Stimulated activated CD4-positive, alpha-beta T cell treated with anti-CD3 and anti-CD28 coated beads, Interleukin-1b, Interleukin-23, amount 100 ng/mL, for 48 hours (primary cell): ENCODE data around the gene TAF11.
"Not testable (repeated sequence)": the region's sequence is repeated elsewhere in the genome, so short reads cannot be mapped to it uniquely, and the experiment has no call there.

Source experiments
- DNase-seq: peaks from one replicate; pipeline ENCODE4 v3.0.0-alpha.2; 2020

Gene TAF11

GRCh38 chr6:34887753-34888513 lies at the start of gene TAF11:
Gene TAF11, minus strand, starts transcription at chr6:34888042. Its CDS starts 85 bp downstream, at chr6:34887957.
- peak; percentile 91 for DNase-seq

- no peak for DNase-seq
Observed at GRCh38 chr6:34934516-34934915, 46.7 kb upstream of the TAF11 start.

DNA sequence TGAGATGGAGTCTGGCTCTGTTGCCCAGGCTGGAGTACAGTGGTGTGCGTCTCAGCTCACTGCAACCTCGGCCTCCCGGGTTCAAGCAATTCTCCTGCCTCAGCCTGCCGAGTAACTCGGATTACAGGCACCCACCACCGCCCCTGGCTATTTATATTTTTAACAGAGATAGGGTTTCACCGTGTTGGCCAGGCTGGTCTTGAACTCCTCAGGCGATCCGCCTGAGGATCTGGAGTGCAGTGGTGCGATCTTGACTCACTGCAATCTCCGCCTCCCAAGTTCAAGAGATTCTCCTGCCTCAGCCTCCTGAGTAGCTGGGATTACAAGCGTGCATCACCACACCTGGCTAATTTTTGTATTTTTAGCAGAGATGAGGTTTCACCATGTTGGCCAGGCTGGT lies 44.4 kb upstream of the TAF11 start:
- not testable (repeated sequence) for DNase-seq

DNA sequence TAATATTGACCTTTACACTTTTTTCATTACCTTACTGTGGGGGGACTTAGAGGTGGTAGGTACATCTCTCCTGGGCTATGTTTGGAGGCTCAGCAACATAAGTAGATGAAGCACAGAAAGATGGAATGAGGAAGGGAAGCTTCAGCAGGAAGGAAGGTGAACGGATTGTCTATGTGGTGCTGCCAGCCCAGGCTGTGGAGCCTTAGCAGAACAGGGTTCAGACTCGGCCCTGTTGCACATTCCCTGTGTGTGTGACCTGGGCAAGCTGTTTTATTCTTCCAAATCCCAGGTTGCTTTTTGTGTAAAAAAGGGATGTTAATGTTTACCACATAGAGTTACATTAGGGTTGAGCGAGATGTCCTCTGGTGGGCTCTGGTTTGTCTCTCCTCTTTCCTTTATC lies 42.4 kb upstream of the TAF11 start:
- no peak for DNase-seq

DNA sequence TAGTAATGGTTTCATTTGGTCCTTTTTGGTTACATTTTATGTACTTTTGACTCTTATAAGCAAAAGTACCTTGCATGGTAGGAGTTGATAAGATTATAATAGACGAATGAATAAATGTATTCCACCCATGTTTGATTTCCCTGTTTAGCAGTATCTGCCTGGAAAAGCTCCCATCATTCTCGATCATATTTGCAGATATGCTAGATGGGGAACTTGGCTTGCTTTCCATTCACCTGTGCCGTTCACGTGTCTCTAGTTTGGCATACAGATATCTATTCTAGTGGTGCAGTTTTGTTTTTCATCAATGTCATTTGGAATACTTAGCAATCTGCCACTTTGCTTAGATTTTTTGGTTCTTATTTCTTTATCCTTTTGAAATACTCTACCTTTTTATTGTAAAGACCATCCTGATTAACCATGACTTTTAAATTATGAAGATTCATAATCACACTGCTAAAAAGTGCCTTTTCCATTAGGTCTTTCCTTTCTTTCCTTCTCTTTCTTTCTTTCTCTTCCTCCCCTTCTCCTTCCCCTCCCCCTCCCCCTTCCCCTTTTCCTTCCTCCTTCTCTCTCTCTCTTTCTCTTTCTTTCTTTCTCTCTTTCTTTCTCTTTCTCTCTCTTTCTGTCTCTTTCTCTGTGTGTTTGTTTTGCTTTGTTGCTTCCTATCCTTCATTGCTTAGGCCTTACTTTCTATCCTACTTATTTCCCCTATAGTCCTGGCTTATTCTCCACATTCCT lies 41.6 kb upstream of the TAF11 start:
- no peak for DNase-seq

DNA sequence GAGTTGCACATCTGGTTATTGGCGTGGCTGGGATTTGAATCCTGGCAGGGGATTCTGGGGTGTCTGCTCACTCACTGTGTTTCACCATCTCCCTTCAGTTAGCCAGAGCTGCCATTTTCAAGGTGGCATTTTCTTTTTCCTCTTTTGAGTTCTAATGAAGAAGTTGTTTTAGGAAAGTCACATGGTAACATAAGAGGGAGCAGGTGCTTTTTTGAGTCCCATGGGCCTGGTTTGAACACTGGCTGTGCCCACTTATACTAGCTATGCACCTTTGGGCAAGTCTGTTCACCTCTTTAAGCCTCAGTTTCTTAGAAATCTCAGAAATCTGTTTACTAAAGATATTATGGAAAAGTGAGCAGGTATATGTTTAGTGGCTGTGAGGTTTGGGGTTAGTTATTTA lies 40.9 kb upstream of the TAF11 start:
- no peak for DNase-seq

DNA sequence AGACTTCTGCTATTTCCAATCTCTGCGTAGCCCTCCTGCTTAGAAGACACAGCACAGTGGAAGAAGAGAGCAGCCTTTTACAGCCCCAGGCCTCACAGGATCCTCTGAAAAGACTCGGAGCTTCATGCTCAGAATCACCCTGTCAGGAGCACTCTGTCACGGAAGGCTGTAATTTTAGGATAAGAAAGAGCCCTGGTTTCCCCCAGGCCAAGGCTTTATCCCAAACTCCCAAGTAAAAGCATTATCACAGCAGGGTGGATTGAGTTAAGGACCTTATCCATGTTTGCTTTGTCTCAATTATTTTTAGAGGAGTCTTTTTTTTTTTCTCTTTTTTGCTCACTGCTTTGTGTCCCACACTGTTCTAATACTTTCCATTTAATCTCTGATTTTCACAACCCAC lies 40.4 kb upstream of the TAF11 start:
- no peak for DNase-seq

DNA sequence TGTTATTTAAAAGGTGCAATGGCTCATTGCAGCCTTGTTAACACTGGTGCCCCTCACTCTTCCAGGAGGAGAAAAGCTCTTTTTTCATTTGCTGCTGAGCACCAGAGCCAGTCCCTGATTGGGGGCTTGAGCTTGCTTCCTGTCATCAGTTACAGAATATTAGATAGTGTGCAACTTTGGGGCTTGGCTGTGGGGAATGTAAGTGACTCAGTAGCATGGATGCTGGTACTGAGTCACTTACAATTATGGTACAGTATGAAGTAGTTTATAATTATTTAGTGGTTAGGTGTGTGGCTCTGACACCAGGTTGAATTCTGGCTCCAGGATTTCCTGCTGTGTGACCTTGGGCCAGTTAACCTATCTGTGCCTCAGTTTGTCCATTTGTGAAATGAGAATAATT lies 38.8 kb upstream of the TAF11 start:
- DNase-seq: no peak

GRCh38 chr6:34924831-34925625 lies 37.2 kb upstream of the TAF11 start:
- no peak for DNase-seq

DNA sequence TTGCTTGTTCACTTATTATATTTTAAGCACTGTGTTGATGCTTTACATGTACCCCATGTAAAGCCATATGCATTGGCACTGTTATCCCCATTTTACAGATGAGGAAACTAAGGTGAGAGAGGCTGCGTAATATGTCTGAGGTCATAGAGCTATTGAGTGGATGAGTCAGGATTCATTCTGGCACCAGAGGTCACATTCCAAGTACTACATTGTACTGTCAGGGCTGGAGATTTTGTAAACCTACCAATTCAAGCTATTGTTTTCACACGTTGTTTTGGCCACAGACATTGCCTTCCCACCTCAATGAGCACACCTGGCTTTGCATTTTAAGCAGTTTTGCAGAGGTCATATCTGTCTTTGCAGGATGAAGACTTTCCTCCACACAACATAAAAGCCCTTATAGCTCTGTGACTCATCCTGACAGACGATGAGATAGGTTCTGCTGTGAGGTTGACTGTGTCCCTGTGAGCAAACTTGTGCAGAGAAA lies 34.4 kb upstream of the TAF11 start:
- DNase-seq: no peak

DNA sequence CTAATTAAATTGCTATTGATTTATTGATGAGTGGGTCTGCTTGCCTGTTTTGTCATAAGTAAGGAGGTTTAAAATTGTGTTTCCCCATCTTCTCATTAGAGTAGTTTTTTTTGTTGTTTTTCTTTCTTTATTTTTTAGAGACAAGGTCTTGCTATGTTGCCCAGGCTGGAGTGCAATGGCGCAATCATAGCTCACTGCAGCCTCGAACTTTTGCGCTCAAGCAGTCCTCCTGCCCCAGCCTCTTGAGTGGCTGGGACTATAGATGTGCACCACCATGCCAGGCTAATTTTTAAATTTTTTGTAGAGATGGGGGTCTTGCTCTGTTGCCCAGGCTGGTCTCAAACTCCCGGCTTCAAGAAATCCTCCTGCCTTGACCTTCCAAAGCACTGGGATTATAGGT lies 32.3 kb upstream of the TAF11 start:
- DNase-seq: no peak

DNA sequence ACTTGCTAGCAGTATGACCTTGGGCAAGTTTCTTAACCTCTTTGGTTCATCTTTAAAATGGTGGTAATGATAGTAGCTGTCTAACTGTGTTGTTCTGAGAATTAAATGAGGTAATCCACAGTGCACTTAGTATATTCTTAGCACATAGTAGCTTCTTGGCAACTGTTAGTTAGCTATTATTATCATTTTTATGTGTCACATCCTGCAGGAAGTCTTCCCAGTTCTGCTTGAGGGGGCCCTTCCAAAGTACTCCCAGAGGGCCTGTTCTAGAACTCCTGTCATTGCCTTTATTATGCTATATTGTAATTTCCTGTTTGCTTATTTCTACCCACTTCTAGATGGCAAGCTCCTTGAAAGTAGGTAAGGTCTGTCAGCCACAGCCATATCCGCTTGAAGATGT lies 31.8 kb upstream of the TAF11 start:
- DNase-seq: no peak

- no peak for DNase-seq
Observed at GRCh38 chr6:34917626-34918285, 29.9 kb upstream of the TAF11 start.

DNA sequence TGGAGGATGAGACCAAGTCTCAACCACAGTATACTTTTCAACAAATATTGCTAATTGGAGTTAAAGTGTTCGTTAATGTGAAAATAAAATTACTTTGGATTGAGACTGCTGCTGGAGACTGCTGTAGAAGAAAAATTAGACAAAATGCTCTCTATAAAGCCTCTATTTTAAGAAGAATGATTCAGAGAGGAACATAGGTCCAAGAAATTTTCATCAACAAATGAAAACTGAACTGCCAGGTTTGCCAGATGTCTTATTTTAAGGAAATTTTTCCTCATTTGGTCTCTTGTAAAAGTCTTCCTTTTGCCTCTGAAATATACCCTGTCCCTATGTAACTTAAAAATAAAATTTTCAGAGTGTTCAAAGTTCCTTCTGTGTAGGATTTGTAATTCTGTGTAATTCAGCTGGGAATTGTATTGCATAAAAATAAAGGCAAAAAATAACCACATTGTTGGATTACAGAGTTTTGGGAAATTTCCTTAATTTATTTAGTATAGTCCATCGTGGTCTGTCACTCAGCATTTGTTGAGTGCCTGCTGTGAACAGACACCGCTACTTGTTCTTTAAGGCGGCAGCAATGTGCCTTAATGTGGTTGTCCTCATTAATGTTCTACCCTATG lies 28.6 kb upstream of the TAF11 start:
- no peak for DNase-seq

GRCh38 chr6:34914358-34914757 lies 26.5 kb upstream of the TAF11 start:
- DNase-seq: no peak

DNA sequence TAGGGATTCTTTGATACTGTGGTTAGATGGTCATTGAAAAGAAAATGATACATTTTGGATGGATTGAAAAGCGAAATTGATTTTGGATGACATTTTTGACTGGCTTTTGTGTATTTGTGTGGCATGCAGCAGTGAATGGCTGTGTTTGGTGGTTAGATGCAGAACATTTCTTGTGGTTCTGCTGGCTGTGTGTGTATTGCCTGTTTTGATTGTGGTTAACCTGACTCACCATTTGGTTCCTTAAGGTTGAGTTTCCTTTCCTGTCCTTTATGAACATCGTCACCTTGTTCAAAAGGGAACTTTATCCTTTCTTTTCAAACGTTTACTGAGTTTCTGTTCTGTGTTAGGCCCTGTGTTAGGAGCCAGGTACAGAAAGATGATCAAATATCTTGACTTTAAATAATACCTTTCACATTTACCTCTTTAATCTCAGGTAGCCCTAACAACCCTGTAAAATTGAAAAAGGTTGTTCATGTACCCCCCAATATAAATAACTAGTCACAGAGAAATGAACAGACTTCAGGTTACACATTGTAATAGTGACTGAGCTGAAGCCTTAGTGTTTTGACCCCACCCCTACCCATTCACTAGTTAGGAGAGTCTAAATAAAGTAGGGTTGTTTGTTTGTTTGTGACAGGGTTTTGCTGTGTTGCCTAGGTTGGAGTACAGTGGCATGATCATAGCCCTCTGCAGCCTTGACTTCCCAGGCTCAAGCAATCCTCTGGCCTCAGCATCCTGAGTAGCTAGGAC lies 25.0 kb upstream of the TAF11 start:
- peak; percentile 57 for DNase-seq

DNA sequence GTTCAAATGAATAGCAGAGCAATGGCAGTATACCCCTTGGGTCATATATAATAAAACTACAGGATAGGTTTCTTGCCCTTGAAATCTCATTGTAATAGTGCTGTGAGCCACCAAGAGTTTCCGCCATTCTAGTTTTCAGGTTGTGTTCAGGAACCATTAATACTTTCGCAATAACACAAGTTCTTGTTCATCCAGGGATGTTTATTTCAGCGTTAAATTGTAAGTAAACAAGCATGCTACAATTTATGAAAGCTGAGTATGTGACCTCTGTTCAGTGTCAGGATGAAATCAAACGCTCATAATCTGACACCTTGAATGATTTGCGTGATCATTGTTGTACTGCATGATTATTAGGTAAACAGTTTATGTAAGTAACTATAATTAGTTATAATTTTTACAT lies 24.0 kb upstream of the TAF11 start:
- DNase-seq: no peak

DNA sequence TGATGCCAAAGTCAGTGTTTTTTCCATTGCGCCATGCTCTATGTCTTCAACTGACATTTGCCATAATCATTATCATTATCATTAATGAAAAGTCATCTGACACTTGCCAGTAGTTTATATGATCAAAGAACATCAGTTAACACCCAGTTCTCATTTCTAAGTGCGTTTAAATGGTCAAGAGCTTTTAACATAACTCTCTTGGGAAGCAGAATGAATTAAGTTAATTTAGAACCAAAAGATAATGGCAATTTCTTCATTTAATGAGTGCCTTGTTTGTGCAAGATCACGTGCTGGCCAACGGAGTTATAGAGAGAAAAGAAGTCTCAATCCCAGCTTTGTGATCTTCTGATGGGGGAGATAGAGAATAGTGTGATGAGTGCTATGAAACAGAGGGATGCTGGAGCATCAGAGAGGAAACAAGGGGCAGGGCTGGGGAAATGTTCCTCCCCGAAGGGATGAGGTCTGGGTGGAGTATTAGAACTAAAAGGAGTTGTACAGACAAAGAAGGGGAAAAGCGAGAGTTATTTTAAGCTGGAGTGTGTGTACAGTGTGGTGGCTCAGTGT lies 21.6 kb upstream of the TAF11 start:
- no peak for DNase-seq

- DNase-seq: no peak
Observed at GRCh38 chr6:34908194-34908593, 20.4 kb upstream of the TAF11 start.

DNA sequence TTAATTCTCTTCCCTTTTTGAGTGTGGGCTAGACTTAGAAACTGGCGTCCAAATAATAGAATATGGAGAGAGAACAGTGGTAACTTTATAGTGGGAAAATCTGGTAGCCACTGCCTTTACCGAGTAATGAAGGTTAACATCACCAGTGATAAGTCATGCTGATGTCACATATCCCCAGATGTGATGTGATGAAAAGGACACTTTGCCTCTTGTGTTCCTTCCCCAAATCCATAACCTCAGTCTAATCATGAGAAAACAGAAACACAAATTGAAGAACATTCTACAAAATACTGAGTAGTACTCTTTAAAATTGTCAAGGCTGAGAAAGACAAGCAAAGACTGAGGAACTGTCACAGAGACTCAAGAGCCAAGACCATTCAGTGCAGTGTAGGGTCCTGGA lies 19.0 kb upstream of the TAF11 start:
- no peak for DNase-seq

- no peak for DNase-seq
Observed at GRCh38 chr6:34904990-34905613, 17.3 kb upstream of the TAF11 start.
